Stimulated activated CD4-positive, alpha-beta T cell treated with anti-CD3 and anti-CD28 coated beads, Interleukin-2, amount 100 ng/mL, for 24 hours (primary cell): Measurements from ENCODE around the gene C22orf42.
"Not testable (repeated sequence)": the region's sequence is repeated elsewhere in the genome, so short reads cannot be mapped to it uniquely, and the experiment has no call there.

ENCODE experiments used
- DNase-seq, 2 donors: peaks; one replicate each; pipeline ENCODE4 v3.0.0-alpha.2; 2020

The C22orf42 gene, protein sequence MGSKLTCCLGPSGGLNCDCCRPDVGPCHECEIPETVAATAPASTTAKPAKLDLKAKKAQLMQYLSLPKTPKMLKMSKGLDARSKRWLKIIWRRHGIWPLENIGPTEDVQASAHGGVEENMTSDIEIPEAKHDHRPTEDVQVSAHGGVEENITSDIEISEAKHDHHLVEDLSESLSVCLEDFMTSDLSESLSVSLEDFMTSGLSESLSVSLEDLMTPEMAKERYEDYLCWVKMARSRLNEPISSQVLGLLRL

DNA sequence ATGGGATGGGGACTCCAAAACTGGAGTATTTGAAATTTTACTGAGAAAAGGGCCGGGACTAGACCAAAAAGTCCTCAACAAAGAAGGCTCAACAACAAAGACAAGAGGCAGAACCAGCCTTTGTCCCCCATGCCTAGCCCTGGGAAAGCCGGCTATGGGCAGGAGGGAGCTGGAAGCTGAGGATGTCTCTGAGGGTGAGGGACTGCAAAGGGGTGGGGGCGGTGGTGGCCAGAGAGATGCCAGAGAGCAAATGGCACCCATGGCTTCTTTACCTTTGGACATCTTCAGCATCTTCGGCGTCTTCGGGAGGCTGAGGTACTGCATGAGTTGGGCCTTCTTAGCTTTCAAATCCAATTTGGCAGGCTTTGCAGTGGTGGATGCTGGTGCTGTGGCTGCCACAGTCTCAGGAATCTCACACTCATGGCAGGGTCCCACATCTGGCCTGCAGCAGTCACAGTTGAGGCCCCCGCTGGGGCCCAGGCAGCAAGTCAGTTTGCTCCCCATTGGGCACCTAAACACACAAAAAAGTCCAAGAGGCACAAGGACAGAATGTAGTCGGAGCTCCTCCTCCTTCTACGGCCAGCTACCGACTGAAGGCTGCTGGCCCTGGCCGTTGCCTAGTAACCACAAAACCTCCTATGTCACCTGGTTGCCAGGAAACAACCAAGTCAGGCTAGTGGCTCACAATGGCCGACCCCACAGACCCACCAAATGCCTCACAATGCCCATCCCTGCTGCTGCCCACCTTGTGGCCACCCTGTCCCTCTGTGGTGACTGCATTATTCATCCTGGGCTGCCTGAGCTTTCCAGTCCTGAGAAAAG, at the start of gene C22orf42:
TSS of gene C22orf42 (minus strand) at position 592 of the 822 bp plus-strand sequence. CDS start at position 504, 88 bp downstream.
- peak in 1 of 2 donors; percentile 3 for DNase-seq

DNA sequence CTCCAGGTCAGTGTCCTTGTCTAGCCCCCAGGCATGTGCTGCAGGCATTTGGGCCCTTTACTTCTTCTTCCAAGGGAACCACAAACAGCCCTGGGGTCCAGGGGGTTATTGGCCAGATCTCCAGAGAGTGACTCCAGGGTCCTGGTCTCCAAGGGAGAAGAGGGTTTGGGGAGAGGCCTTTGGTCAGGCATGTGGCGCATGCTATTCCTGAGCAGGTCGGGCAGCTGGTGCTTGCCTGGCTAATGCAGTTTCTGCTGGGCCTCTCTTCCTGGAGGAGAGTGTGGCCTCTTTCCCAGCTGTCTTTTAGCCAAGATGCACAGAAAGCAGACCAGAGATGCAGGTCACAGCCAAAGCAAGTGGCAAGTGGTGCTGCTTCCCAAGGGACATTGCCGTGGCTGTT, 49.6 kb upstream of the C22orf42 start:
- no peak for DNase-seq

DNA sequence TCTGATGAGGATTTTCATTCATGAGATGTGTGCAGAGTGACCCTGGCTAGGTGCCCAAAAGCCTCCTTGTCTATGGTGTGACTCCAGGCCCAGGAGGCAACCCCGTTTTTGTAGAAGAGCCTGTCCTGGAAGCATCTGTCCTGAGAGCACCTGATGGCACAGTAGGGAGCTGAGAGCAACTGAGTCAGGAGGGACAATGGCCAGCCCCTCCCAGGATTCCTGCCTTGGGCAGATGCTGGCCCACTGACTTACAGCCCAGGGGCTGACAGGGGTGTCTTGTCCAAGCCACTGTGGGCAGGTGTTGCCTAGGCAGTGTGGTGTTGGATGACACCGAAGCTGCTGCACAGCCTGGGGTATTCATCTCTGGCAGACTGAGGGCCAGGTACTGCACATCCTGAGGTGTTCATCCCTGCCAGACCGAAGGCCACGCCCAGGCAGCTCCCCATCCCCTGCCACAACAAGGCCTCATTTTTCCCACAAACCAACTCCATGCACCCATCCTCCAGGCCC, 48.9 kb upstream of the C22orf42 start:
- no peak for DNase-seq

DNA sequence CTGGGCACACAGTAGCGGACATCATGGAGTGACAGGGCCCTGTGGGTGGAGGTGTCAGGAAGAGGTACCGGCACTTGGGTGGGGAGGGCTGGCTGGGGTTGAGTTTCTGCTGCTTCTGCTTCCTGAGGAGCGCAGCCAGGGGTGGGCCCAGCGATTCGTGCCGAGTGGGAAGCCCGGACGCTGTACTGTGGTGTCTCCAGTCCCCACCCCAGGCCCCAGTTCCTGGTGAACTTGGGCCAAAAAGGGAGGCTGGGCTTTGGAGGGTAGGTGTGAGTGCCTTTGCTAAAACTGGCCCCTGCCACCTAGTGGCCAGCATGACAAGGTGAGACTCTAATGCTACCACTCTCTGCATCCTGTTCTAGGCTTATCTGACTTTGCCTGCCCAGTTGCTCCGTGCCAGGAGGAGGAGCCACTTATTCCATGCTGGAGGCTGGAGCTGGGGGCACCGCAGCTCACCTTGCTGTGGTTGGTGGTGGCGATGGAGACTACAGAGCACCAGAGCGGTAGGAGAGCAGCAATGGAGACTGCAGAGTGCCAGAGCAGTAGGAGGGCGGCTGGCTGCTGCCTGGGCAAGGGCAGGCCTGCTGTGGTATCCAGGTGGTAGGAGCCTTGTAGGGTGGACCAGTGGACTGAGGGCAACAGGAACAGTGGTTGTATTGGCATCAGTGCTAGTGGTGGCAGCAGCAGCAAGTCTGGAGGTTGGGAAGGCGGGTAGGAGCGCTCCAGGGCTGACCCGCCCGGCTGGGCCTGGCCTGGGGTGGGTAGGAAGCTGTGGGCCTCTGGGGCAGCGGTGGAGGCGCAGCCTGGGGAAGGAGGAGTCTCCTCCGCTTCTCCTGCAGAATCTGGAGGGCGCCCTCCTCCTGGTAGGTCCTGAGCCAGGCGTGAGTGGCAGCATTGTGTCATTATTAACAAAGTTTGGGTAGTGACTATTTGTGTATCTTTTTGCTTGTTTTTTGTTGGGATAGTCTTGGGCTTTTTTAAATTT, 48.0 kb upstream of the C22orf42 start:
- peak in 1 of 2 donors; percentile 44 for DNase-seq

DNA sequence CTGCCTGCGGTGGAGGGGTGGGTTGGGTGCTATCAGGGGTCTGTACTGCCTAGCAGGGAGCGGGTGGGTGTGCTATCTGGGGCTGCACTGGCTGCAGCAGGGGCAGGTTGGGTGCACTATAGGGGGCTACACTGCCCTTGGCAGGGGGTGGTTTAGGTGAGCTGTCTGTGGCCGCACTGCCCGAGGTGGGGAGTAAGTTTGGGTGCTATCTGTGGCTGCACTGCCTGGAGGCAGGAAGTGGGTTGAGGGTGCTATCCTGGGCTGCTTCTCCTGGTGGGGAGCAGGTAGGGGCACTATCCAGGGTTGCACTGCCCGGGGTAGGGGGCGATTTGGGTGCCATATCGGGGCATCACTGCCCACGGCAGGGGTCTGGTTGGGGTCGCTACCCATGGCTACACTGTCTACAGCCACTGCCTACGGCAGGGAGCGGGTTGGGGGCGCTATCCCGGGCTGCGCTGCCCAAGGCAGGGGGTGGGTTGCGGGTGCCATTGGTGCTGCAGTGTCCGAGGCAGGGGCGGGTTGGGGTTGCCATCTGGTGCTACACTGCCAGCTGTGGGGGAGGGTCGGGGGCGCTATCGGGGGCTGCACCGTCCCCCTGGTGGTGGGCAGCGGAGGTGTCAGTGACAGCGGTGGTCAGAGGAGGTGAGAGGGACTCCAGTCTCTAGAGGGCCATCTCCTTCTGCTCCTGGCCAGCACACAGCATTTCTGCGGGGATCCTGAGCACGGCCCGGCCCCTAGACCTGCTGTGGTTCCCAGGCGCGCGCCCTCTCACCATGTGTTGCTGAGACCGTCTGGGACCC, 47.1 kb upstream of the C22orf42 start:
- no peak for DNase-seq

DNA sequence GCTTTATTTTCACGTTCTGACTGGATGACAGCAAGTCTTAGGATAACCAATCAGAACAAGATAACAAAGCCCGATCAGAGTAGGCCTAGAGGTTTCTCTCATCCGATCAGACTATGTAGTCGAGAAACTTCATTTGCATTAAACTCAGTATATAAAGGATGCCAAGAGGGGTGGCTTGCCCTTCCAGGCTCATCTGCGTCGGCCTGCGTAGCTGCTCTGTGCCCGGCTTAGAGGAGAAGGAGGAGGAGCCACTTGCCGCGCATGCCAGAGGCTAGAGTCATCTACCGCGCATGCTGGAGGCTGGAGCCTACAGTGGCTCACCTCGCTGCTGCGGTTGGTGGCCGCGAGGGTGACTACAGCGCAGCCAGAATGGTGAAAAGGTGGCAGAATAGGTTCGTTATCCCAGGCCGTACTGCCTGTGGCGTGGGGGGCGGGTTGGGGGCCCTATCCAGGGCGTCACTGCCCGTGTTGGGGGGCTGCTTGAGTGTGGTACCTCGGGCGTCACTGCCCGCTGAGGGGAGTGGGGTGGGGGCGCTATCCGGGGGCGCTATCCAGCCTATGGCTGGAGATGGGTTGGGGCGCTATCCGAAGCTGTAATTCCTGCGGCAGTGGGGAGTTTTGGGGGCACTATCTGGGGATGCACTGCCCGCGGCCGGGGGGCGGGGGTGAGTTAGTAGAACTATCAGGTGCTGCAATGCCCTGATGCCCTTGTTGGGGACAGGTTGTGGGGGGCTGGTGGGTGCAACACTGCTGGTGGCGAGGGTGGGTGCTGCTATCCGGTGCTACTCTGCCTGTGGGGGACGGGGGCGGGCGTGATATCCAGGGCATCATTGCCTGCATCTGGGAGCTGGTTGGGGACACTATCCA, 46.0 kb upstream of the C22orf42 start, which contains the start of gene RFPL2:
TSS of gene RFPL2 (minus strand) at position 218 of the 867 bp plus-strand sequence. CDS start 2,622 bp downstream, outside the sequence.
- DNase-seq, result peak in 1 of 2 donors; percentile 53

DNA sequence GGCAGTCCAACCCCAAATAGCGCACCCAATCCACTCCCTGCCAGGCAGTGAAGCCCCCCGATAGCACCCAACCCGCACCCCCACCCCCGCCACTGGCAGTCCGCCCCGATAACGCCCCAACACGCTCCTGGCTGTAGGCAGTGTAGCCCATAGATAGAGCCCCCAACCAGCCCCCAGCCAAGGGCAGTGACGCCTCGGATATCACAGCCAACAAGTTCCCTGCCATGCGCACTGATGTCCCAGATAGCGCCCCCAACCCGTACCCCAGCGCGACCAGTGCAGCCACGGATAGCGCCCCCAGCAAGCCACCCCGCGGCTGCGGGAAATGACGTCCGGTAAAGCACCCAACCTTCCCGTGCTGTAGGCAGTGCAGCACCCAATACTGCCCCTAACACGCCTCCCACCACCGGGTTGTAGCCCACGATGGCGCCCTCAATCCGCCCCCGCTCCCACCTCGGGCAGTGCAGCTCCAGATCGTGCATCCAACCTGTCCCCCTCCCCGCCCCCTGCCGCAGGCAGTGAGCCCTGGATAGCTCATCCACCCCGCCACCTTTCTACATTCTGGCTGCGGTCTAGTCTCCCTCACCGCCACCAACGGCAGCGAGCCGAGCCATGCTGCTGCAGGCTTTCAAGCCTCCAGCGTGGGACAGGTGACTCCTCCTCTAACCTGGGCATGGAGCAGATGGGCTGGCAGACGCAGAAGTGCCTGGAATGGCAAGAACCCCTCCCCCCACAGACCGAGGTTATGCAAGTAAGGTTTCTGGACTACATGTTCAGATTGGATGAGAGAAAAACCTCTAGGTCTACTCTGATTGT, 45.1 kb upstream of the C22orf42 start:
- DNase-seq, result peak in 1 of 2 donors; percentile 35

DNA sequence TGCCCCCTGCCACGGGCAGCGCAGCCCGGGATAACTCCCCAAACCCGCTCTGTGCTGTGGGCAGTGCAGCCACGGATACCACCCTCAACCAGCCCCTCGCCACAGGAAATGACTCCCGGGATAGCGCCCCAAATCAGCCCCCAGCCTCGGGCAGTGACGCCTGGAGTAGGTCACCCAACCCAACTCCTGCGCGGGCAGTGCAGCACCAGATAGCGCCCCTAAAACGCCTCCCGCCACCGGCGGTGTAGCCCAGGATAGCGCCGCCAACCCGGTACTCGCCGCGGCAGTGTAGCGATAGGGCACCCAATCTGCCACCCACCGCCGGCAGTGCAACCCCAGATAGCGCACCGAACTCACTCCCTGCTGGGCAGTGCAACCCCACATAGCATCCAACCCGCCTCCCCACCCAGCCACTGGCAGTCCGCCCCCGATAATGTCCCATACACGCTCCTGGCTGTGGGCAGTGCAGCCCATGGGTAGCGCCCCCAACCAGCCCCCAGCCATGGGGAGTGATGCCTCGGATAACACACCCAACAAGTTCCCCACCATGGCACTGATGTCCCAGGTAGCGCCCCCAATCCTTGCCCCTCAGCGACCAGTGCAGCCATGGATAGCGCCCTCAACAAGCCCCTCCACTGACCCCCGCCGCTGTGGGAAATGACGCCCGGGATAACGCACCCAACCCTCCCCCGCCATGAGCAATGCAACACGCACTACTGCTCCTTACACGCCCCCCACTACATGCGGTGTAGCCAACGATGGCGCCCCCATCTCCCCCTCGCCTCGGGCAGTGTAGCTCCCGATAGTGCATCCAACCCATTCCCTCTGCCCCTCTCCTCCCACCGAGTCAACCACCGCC, 44.3 kb upstream of the C22orf42 start:
- peak in 1 of 2 donors; percentile 32 for DNase-seq

DNA sequence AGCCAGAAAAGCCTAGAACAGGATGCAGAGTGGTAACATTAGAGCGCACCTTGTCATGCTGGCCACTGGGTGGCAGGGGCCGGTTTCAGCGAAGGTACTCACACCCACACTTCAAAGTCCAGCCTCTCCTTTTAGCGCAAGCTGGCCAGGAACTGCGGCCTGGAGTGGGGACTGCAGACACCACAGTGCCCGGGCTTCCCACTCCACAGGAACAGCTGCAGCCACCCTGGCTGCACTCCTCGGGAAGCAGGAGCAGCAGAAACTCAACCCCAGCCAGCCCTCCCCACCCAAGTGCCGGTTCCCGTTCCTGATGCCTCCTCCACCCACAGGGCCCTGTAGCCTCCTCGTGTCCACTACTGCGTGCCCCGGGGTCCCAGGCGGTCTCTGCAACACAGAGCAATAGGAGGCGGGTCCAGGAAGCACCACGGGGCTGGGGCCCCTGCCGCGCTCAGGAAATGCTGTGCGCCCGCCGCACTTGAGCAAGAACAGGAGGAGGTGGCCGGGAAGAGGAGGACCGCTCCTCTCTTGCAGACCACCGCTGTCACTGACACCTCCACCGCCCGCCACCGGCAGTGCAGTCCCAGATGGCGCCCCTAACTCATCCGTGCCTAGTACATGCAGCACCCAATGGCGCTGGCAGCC, 43.6 kb upstream of the C22orf42 start:
- DNase-seq, result peak in 1 of 2 donors; percentile 41

DNA sequence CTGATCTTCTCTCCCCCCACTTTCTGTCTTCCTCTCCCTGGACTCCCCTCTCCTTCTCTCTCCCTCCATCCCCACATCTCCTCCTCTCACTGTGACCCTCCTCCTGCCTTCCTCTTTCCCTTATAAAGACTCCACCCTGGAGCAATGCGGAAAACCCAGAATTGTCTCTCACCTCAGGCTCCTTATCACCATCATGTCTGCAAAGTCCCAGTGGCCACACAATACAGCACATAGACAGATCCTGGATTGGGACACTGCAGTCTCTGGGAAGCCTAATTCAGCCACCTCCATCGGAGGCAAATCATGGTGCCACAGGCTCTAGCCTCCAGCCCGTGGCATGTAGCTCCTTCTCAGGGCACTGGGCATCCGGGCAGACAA, 43.0 kb upstream of the C22orf42 start:
- no peak for DNase-seq

DNA sequence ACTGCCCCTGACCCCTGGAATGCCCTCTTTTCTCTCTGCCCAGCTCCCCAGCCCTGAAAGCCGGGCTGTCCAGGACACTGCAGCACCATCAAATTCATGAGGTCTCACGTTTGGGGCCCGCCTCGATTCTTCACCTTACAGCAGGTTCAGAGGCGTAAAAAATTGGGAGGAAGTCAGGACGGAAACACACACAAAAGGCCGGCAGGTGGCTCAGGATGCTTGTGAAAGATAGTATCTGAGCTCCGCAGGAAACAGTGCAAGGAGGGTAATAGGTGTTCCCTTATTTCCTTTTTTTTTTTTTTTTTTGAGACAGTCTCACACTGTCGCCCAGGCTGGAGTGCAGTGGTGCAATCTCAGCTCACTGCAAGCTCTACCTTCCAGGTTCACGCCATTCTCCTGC, 41.6 kb upstream of the C22orf42 start:
- no peak for DNase-seq

DNA sequence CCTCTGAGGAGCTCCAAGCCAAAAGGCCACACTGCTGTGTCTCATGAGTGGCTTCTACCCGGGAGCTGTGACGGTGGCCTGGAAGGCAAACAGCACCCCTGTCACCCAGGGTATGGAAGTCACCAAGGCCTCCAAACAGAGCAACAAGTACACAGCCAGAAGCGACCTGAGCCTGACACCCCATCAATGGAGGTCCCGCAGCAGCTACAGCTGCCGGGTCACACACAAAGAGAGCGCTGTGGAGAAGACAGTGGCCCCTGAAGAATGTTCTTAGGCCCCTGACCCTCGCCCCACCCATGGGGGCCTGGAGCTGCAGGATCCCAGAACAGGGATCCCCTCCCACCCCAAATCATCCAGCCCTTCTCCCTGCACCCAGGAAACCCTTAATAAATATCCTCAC, 40.9 kb upstream of the C22orf42 start:
- DNase-seq, result no peak

DNA sequence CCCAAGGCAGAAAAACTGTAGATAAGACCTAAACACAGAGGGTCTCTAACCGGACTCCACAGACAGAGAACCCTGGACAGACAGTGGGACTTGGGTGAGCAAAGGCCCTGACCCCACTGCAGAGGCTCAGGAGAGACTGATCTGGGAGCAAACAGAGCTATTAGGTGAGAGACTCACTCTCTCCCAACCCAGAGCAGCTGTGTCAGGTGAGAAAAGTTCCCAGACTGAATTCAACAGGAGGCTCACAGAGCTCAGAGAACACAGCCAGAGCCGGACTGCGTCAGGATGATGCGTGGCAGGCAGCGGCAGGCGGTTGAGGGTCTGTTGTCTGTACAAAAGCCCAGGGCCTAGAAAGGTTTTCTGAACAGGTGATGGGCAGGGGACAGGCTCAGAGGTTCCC, 40.2 kb upstream of the C22orf42 start:
- no peak for DNase-seq

DNA sequence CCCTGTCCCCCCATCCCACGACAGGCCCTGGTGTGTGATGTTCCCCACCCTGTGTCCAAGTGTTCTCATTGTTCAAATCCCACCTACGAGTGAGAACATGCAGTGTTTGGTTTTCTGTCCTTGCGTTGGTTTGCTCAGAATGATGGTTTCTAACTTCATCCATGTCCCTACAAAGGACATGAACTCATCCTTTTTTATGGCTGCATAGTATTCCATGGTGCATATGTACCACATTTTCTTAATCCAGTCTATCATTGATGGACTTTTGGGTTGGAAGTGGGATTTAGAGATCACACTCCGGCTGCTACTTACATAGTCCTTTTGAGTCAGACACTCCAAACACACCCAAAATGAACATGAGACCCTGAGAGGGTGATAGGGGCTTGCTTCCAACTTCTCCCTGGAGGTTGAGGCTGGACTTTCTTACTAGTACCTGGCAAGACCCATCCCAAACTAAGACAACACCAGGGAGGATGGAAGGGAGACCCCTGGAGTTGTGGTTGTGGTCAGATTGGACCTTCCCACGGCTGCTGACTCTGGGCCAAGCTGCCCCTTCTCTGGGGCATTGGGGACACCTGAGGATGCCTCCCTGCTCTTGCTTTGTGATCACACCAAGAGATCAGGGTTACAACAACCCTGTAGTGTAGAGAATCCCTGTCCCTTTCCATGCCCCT, 38.6 kb upstream of the C22orf42 start:
- not testable (repeated sequence) for DNase-seq

DNA sequence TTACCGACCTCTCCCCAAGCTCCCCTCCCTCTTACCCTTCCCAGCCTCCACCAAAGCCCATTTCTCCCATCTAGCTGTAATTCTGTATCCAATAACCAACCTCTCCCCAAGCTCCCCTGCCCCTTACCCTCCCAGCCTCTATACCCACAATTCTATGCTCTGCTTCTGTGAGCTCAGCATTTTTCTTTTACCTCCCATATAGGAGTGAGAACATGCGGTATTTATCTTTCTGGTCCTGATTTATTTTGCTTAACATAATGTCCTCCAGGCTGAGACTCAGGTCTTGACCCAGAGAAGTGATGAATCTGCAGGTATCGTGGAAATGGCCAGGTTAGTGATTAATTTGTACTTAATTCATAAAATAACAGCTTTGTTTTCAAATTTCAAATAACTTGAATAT, 36.8 kb upstream of the C22orf42 start:
- not testable (repeated sequence) for DNase-seq

DNA sequence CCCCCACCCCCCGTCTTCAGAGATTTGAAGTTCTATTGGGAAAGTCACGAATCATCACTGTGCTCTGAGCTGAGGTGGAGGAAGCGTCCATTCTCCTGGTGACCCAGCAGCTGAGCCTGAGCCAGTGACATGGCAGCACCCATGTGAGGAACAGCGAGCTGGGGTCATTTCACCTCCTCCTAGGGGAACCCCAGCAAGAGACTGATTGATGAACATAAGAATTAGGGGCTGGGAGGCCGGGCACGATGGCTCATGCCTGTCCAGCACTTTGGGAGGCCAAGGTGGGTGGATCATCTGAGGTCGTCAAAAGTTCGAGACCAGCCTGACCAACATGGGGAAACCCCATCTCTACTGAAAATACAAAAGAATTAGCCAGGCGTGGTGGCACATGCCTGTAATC, 34.2 kb upstream of the C22orf42 start:
- DNase-seq, result not testable (repeated sequence)

DNA sequence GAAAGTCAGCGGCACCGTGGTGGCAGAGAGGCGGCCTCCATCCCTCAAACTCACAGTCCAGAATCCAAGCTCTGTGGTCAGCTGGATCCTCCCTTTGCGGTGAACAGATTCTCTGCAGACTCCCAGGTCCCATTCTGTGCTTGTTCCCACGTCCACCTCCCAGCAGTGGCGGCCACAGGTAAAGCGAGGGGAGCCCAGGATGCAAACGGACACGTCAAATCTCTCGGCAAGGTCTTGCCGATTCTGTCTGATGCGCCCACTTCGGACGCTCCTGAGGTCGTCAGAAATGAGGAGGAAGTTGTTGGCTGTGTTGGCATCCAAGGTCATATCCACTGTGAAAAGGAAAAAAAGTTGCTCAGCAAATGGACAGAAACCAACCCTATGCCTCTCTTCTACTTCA, 31.9 kb upstream of the C22orf42 start:
- not testable (repeated sequence) for DNase-seq

DNA sequence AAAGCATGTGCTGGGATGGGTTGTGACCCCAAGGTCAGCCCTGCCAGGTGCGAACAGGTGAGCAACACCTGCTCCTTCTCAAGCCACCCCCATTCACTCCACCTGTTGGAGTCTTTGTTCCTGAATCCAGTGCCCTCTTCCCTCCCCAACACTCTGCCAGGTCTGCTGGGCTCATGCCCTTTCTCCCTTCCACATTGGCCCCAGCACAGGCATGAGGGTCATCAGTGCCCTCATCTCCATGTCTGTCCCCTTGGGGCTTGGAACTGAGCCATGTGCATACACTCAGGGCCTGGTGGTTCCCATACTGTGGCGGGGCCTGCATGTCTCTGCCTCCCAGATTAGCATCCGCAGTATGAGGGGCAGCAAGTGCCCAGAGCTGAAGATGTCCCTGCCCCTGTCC, 26.7 kb upstream of the C22orf42 start:
- DNase-seq, result no peak
